Spleen (tissue), 7 donors: Measurements from ENCODE around the gene ALDH1B1.

Source experiments
- POLR2AphosphoS5 ChIP-seq, 3 donors: sonication (generic); formaldehyde crosslinking; IDR thresholded peaks; one replicate each; pipeline ENCODE4 v1.5.1; 2017; ENCODE audit warnings: antibody characterized with exemption in 3 of 3
- TF ChIP-seq, protein P1 (sequence below), 11 experiments: fragments of 200-600 bp in 7 of 11; fragments of 450-650 bp in 4 of 11; sonication (generic) in 4 of 11; IDR thresholded peaks in 8 of 11; conservative IDR thresholded peaks in 3 of 11; 1 replicate in 7 of 11; 2 replicates in 4 of 11; pipeline versions ENCODE4 v1.4.0 to v1.8.0; 2016 to 2021; ENCODE audit warnings: antibody characterized with exemption in 11 of 11, inconsistent platforms in 4 of 11, mild to moderate bottlenecking in 1 of 11
- donor health status: DM: no; HTN: no; CAD: no; lungs with moderate emphysema.
- donor health status: DM: no; HTN: no; CAD: no.
- donor health status: DM: no; HTN: no; CAD: no.

DNA sequence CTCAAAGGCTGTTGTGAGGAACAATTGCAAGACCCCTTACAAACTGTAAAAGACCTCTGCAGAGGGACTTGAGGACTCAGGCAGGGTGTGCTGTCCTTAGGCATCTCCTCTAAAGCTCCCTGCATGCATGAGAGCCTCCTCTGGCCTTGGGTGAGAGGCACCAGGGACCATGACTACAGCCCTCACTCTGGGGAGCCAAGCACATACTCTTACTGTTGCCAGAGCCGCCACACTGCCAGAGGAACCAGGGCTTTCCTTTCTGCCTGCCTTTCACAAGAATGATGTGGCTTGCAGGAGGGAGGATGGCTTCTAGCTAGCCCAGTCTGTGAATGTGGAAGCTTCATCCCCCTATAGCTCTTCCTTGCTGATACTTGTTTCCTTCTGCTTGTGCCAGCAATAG, 25.9 kb downstream of the ALDH1B1 start:
- TF ChIP-seq, protein P1, sequence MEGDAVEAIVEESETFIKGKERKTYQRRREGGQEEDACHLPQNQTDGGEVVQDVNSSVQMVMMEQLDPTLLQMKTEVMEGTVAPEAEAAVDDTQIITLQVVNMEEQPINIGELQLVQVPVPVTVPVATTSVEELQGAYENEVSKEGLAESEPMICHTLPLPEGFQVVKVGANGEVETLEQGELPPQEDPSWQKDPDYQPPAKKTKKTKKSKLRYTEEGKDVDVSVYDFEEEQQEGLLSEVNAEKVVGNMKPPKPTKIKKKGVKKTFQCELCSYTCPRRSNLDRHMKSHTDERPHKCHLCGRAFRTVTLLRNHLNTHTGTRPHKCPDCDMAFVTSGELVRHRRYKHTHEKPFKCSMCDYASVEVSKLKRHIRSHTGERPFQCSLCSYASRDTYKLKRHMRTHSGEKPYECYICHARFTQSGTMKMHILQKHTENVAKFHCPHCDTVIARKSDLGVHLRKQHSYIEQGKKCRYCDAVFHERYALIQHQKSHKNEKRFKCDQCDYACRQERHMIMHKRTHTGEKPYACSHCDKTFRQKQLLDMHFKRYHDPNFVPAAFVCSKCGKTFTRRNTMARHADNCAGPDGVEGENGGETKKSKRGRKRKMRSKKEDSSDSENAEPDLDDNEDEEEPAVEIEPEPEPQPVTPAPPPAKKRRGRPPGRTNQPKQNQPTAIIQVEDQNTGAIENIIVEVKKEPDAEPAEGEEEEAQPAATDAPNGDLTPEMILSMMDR (IDR thresholded peaks at IDR 0.05 in 8 of 11, conservative IDR thresholded peaks at IDR 0.05 in 3 of 11): no peak
- TF ChIP-seq POLR2AphosphoS5 (IDR thresholded peaks at IDR 0.05): no peak
